HepG2 (cell line): ENCODE measurements around the gene APLNR. TPM values are rescaled to one million over a fixed set of nuclear protein-coding genes. Genes with fewer than 3 reads are reported as not detected.

Source experiments
- ATAC-seq: fragments of 200-7000 bp; cut with Tn5 transposase; 3 replicates; pipeline ENCODE4 v1.9.1; 2020; ENCODE audit warnings: mild to moderate bottlenecking, moderate library complexity
- BruUV-seq: library from RNA; stranded (reverse); fragments of 400-500 nt; replicated peaks from 2 replicates; lab custom pipeline; 2021; lab: Mats Ljungman, UMichigan
- CTCF ChIA-PET: fragments of 300-600 bp; formaldehyde crosslinking; extraction: SDS; loops from one replicate; lab custom pipeline; 2021; ENCODE audit warnings: low total read pairs, inconsistent platforms, low intra/inter-chr PET ratio; lab: Yijun Ruan, JAX
- POLR2A ChIA-PET: fragments of 350-600 bp; sonication (Branson Sonifier 250); formaldehyde crosslinking; loops from one replicate; lab custom pipeline; 2020; ENCODE audit warnings: antibody characterized with exemption, inconsistent platforms; lab: Yijun Ruan, JAX
- DNase-seq: peaks from one replicate; pipeline ENCODE4 v3.0.0-alpha.2; 2015; ENCODE audit warnings: low spot score
- FAIRE-seq: peaks from 3 replicates; lab custom pipeline; 2011; peaks lifted over from hg19 to GRCh38; lab: Jason Lieb, UNC
- H2AFZ ChIP-seq: one replicate; pipeline ENCODE4 v1.6.1; 2011; ENCODE audit warnings: low read length, inconsistent platforms
- H3K27ac ChIP-seq: fragments of 300-600 bp; 3 replicates; pipeline ENCODE4 v1.8.0; 2011; ENCODE audit warnings: mixed run types, mild to moderate bottlenecking, mixed read lengths, low read length, inconsistent platforms; ENCODE audit not compliant: insufficient read depth; ENCODE audit errors: extremely low read length
- H3K27me3 ChIP-seq, 2 experiments: fragments of 200-600 bp in 1 of 2; 2 replicates in 1 of 2; 3 replicates in 1 of 2; pipeline versions ENCODE4 v1.6.0 to v1.8.0; 2011; ENCODE audit warnings: low read length in 2 of 2, mild to moderate bottlenecking in 2 of 2, moderate library complexity in 2 of 2, inconsistent platforms in 1 of 2; ENCODE audit not compliant: insufficient read depth in 2 of 2, control insufficient read depth in 1 of 2
- H3K36me3 ChIP-seq, 2 experiments: fragments of 200-600 bp in 1 of 2; replicated peaks in 1 of 2; 2 replicates in 1 of 2; 3 replicates in 1 of 2; pipeline versions ENCODE4 v1.5.1 to v1.8.0; 2011; ENCODE audit warnings: low read length in 2 of 2, inconsistent platforms in 1 of 2; ENCODE audit not compliant: insufficient read depth in 2 of 2, control insufficient read depth in 1 of 2
- H3K4me1 ChIP-seq: 2 replicates; pipeline ENCODE4 v1.5.1; 2012; ENCODE audit warnings: low read length, inconsistent platforms; ENCODE audit not compliant: insufficient read depth
- H3K4me2 ChIP-seq: 2 replicates; pipeline ENCODE4 v1.6.0; 2011; ENCODE audit warnings: low read depth, low read length, inconsistent platforms
- H3K4me3 ChIP-seq, 3 experiments: fragments of 200-600 bp in 1 of 3; sonication (generic), shearing (Covaris generic) in 1 of 3; replicated peaks in 1 of 3; 2 replicates each; pipeline ENCODE4 v1.5.1; 2011 to 2016; ENCODE audit warnings: low read length in 3 of 3, inconsistent platforms in 2 of 3, low read depth in 2 of 3, mild to moderate bottlenecking in 2 of 3, control low read depth in 1 of 3, mixed read lengths in 1 of 3; ENCODE audit not compliant: insufficient read depth in 1 of 3
- H3K79me2 ChIP-seq: one replicate; pipeline ENCODE4 v1.6.1; 2011; ENCODE audit warnings: low read length, inconsistent platforms; ENCODE audit not compliant: insufficient read depth
- H3K9ac ChIP-seq: 2 replicates; pipeline ENCODE4 v1.6.0; 2011; ENCODE audit warnings: mild to moderate bottlenecking, low read depth, low read length, inconsistent platforms; ENCODE audit not compliant: insufficient read depth
- H3K9me3 ChIP-seq: 2 replicates; pipeline ENCODE4 v1.5.1; 2012; ENCODE audit warnings: mild to moderate bottlenecking, low read length
- H4K20me1 ChIP-seq: 2 replicates; pipeline ENCODE4 v1.6.0; 2011; ENCODE audit warnings: inconsistent platforms, mild to moderate bottlenecking, low read length, moderate library complexity; ENCODE audit not compliant: insufficient read depth
- ATAD3A ChIP-seq: sonication (generic); formaldehyde crosslinking; IDR thresholded peaks from 2 replicates; pipeline ENCODE4 v1.4.0; 2020; ENCODE audit warnings: missing genetic modification reagents
- EEA1 ChIP-seq: sonication (generic); formaldehyde crosslinking; IDR thresholded peaks from 2 replicates; pipeline ENCODE4 v1.5.1; 2020; ENCODE audit warnings: mild to moderate bottlenecking, missing genetic modification reagents, borderline replicate concordance
- HNRNPK ChIP-seq: fragments of 200-400 bp; formaldehyde crosslinking; IDR thresholded peaks from 2 replicates; pipeline ENCODE4 v1.6.1; 2018; ENCODE audit warnings: low read length, low read depth, moderate library complexity, mild to moderate bottlenecking; ENCODE audit not compliant: poor library complexity, severe bottlenecking
- USF2 ChIP-seq, 2 experiments: sonication (generic) in 1 of 2; formaldehyde crosslinking in 1 of 2; IDR thresholded peaks; 2 replicates each; pipeline versions ENCODE4 v1.5.1 to v1.6.1; 2011 to 2020; ENCODE audit warnings: borderline replicate concordance in 1 of 2, low read depth in 1 of 2, low read length in 1 of 2, mild to moderate bottlenecking in 1 of 2, missing genetic modification reagents in 1 of 2, moderate library complexity in 1 of 2
- ZFP62 ChIP-seq: sonication (generic); formaldehyde crosslinking; IDR thresholded peaks from 2 replicates; pipeline ENCODE4 v1.4.0; 2020; ENCODE audit warnings: missing genetic modification reagents
- ZNF281 ChIP-seq: sonication (generic); formaldehyde crosslinking; IDR thresholded peaks from 2 replicates; pipeline ENCODE4 v1.4.0; 2020; ENCODE audit warnings: missing genetic modification reagents, borderline replicate concordance
- ZNF432 ChIP-seq: sonication (generic); formaldehyde crosslinking; IDR thresholded peaks from 2 replicates; pipeline ENCODE4 v1.5.0; 2020; ENCODE audit warnings: missing genetic modification reagents, mild to moderate bottlenecking, borderline replicate concordance
- ZNF563 ChIP-seq: sonication (generic); formaldehyde crosslinking; IDR thresholded peaks from 2 replicates; pipeline ENCODE4 v1.8.0; 2022; ENCODE audit warnings: mild to moderate bottlenecking, moderate library complexity, missing genetic modification reagents
- WGBS: methylation state at CpG from one replicate; pipeline ENCODE4 v1.1.6; 2017; ENCODE audit warnings: low lambda C conversion rate; 5-methylcytosine and 5-hydroxymethylcytosine counted together
- in situ Hi-C: cut with HindIII; loops from 2 replicates; pipeline ENCODE4 v1.10.0; 2017; ENCODE audit warnings: low pct_unique_long_range_greater_than_20kb; ENCODE audit not compliant: extremely low pct_ligation_motif_present
- intact Hi-C: fragments of 100-400 bp; cut with micrococcal nuclease; formaldehyde crosslinking; loops from one replicate; pipeline ENCODE4 v1.10.0; 2022; ENCODE audit not compliant: unreplicated experiment
- polyA plus RNA-seq, 8 experiments: library from polyadenylated mRNA; depleted of rRNA in 3 of 8; stranded (reverse) in 7 of 8; unstranded in 1 of 8; fragments of >200 nt; fragmentation: Illumina TruSeq in 4 of 8; extraction: Trizol in 4 of 8; gene quantifications; 2 replicates each; pipeline versions ENCODE4 v1.2.1 to v1.2.3, GENCODE V29; 2011 to 2016; ENCODE audit warnings: low read depth in 4 of 8, missing spikeins in 1 of 8, mixed read lengths in 1 of 8; ENCODE audit not compliant: insufficient read depth in 1 of 8
- total RNA-seq, 5 experiments: library from RNA; depleted of rRNA; stranded (reverse); fragments of >200 nt; fragmentation: Illumina TruSeq; extraction: Trizol; gene quantifications; 2 replicates each; pipeline ENCODE4 v1.2.3, GENCODE V29; 2016; ENCODE audit warnings: low read depth in 1 of 5

Gene APLNR
- total and polyA plus RNA-seq, 2 of the 13 experiments (the other 11 are each of a cell fraction or from before 2014, with no cell fraction given), result not detected

- TF ChIP-seq USF2 (IDR thresholded peaks at IDR 0.05; ENCODE audit: low read depth, low read length) (no peak), USF2 (CRISPR knock-in tag; IDR thresholded peaks at IDR 0.05; ENCODE audit: borderline replicate concordance) (no peak)
These were observed 17.9 kb downstream of the APLNR start (continued) for GRCh38 chr11:57219021-57219627.

GRCh38 chr11:57217053-57217452 is 20.0 kb downstream of the APLNR start:
- FAIRE-seq, result no peak
- TF ChIP-seq ZNF563 (CRISPR knock-in tag), result no peak
- TF ChIP-seq ZNF432, result no peak
- no peak for TF ChIP-seq ATAD3A
- no peak for TF ChIP-seq HNRNPK
- TF ChIP-seq EEA1 (CRISPR knock-in tag), result no peak
- TF ChIP-seq ZFP62, result no peak
- no peak for TF ChIP-seq ZNF281 (CRISPR knock-in tag)
- no peak overlapping the region for H2AFZ ChIP-seq
- ChIA-PET POLR2A (no interaction called here), CTCF (no interaction called here)
- no peaks in the 10 kb centered on the region for H4K20me1 ChIP-seq
- H3K9me3 ChIP-seq, result no peaks in the 10 kb centered on the region
- no peak overlapping the region for H3K4me2 ChIP-seq
- 0% methylated on average over 4 of the region's 4 CpGs for WGBS
- BruUV-seq, result no TSS peak
- H3K36me3 ChIP-seq, result no peaks in the 10 kb centered on the region
- no peak for ATAC-seq
- H3K27me3 ChIP-seq, result peaks cover 0 to 4% of the 10 kb centered on the region in 2 experiments; a peak in 1 of 5 replicates
- H3K9ac ChIP-seq, result no peak overlapping the region
- intact Hi-C loops, result no loop called here
- H3K79me2 ChIP-seq, result no peaks in the 10 kb centered on the region
- H3K27ac ChIP-seq, result no peak overlapping the region
- in situ Hi-C loops, result no loop called here
- H3K4me3 ChIP-seq, result no peak overlapping the region
- H3K4me1 ChIP-seq, result no peaks in the 10 kb centered on the region
- no peak for DNase-seq
